ENCODE measurements around the gene PLA2G3.

DNA sequence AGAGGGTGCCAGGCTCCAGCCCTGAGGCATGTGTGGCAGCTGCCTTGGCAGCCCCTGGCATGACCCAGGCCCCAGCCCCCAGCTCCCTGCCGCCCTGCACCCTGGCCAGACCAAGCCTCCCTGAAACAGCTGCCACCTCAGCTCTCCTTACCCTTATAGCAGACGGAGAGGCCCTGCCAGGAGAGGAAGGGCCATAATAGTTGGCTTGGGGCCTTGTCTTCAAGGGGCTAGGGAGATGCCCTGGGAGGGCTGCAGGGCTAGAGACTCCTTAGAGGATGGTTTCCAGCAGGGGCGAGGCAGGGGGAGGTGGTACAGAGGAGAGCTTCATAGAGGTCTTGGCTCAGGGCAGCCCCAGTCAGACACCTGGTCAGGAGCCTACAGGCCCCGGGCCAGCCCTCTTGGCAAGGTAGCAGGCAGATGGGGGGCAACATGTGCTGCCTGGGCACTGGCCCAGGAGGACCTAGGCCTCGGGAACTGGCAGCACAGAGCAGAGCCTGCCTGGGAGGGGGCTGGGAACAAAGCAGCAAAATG, 46.2 kb downstream of the PLA2G3 start:
- TF ChIP-seq, protein P1, sequence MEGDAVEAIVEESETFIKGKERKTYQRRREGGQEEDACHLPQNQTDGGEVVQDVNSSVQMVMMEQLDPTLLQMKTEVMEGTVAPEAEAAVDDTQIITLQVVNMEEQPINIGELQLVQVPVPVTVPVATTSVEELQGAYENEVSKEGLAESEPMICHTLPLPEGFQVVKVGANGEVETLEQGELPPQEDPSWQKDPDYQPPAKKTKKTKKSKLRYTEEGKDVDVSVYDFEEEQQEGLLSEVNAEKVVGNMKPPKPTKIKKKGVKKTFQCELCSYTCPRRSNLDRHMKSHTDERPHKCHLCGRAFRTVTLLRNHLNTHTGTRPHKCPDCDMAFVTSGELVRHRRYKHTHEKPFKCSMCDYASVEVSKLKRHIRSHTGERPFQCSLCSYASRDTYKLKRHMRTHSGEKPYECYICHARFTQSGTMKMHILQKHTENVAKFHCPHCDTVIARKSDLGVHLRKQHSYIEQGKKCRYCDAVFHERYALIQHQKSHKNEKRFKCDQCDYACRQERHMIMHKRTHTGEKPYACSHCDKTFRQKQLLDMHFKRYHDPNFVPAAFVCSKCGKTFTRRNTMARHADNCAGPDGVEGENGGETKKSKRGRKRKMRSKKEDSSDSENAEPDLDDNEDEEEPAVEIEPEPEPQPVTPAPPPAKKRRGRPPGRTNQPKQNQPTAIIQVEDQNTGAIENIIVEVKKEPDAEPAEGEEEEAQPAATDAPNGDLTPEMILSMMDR (IDR thresholded peaks at IDR 0.05): no peak
- TF ChIP-seq POLR2A (IDR thresholded peaks at IDR 0.05): no peak

All from adrenal gland (tissue), 5 donors.